Body of pancreas (tissue), 4 donors: ENCODE data around the gene PLA2G4E. TPM values are rescaled to one million over a fixed set of nuclear protein-coding genes. Genes with fewer than 3 reads are reported as not detected.

Experiments
- ATAC-seq: fragments of 150-250 bp; one replicate; pipeline ENCODE4 v1.9.1; 2016
- DNase-seq, 4 donors: peaks; one replicate each; pipeline ENCODE4 v3.0.0-alpha.2; 2019
- H3K27ac ChIP-seq, 4 donors: fragments of 200-600 bp; sonication (generic); 1 replicate in 3 of 4; 2 replicates in 1 of 4; pipeline versions ENCODE4 v1.5.1 to v1.6.1; 2016 to 2019; ENCODE audit warnings: mild to moderate bottlenecking in 1 of 4, mixed read lengths in 1 of 4, moderate library complexity in 1 of 4
- H3K27me3 ChIP-seq, 2 donors: fragments of 200-600 bp; sonication (generic); one replicate each; pipeline ENCODE4 v1.6.0; 2016; ENCODE audit warnings: mild to moderate bottlenecking in 1 of 2
- H3K36me3 ChIP-seq, 2 donors: fragments of 200-600 bp; sonication (generic); replicated peaks in 1 of 2; 2 replicates each; pipeline ENCODE4 v1.5.1; 2016; ENCODE audit warnings: low read depth in 2 of 2; ENCODE audit not compliant: insufficient read depth in 1 of 2
- H3K4me1 ChIP-seq: fragments of 200-600 bp; sonication (generic); one replicate; pipeline ENCODE4 v1.6.0; 2016
- H3K4me3 ChIP-seq, 2 donors: fragments of 200-600 bp; sonication (generic); 1 replicate in 1 of 2; 2 replicates in 1 of 2; pipeline ENCODE4 v1.5.1; 2016 to 2019
- H3K9me3 ChIP-seq, 3 donors: fragments of 200-600 bp; sonication (generic); 1 replicate in 2 of 3; 2 replicates in 1 of 3; pipeline ENCODE4 v1.5.1; 2016
- CTCF ChIP-seq, 7 experiments: fragments of 450-650 bp in 4 of 7; fragments of 200-600 bp in 3 of 7; sonication (generic) in 3 of 7; IDR thresholded peaks; one replicate each; pipeline ENCODE4 v1.5.1; 2016 to 2019; ENCODE audit warnings: antibody characterized with exemption in 7 of 7
- POLR2A ChIP-seq, 3 donors: fragments of 450-650 bp; IDR thresholded peaks; one replicate each; pipeline ENCODE4 v1.6.1; 2016; ENCODE audit warnings: antibody characterized with exemption in 3 of 3, mild to moderate bottlenecking in 2 of 3
- WGBS, 2 donors: methylation state at CpG; one replicate each; pipeline ENCODE4 v1.1.5; 2017; 5-methylcytosine and 5-hydroxymethylcytosine counted together
- intact Hi-C: fragments of 100-400 bp; cut with DNase I; formaldehyde crosslinking; loops from one replicate; pipeline ENCODE4 v1.15.1; 2023
- total RNA-seq, 2 donors: library from RNA; depleted of rRNA; stranded (reverse); fragments of >200 nt; gene quantifications; one replicate each; pipeline ENCODE4 v1.1.0, GENCODE V29; 2016

Gene PLA2G4E
- total RNA-seq, 2 donors from 2014 or later: not detected

GRCh38 chr15:42014406-42014805, 6.4 kb downstream of the PLA2G4E start:
- H3K27ac ChIP-seq: no peak overlapping the region
- H3K4me3 ChIP-seq: no peak overlapping the region
- no peaks in the 10 kb centered on the region for H3K36me3 ChIP-seq
- H3K27me3 ChIP-seq: no peaks in the 10 kb centered on the region
- no peak for DNase-seq
- no peaks in the 10 kb centered on the region for H3K9me3 ChIP-seq
- TF ChIP-seq POLR2A (IDR thresholded peaks at IDR 0.05): no peak
- TF ChIP-seq CTCF (IDR thresholded peaks at IDR 0.05): no peak
- intact Hi-C loops: no loop called here
- WGBS, 2 donors: 98 to 100% methylated on average over 4 of the region's 4 CpGs
- peaks cover 10% of the 10 kb centered on the region for H3K4me1 ChIP-seq
- no peak for ATAC-seq

GRCh38 chr15:42012928-42013482, 7.8 kb downstream of the PLA2G4E start:
- DNase-seq: no peak
- Histone ChIP-seq H3K4me1 (peaks cover 10% of the 10 kb centered on the region), H3K27ac (no peak overlapping the region), H3K4me3 (no peak overlapping the region), H3K9me3 (no peaks in the 10 kb centered on the region), H3K27me3 (no peaks in the 10 kb centered on the region), H3K36me3 (no peaks in the 10 kb centered on the region)
- no peak for TF ChIP-seq CTCF (IDR thresholded peaks at IDR 0.05)
- no peak for TF ChIP-seq POLR2A (IDR thresholded peaks at IDR 0.05)
- ATAC-seq: no peak
- 93% methylated on average over 9 to 10 of the region's 10 CpGs for WGBS, 2 donors
- intact Hi-C loops: no loop called here

- peaks cover 10% of the 10 kb centered on the region for H3K4me1 ChIP-seq
- ATAC-seq (peak; percentile 75), DNase-seq (peak; percentile 24 to 63 (median 42))
- H3K27me3 ChIP-seq: no peaks in the 10 kb centered on the region
- intact Hi-C loops: no loop called here
- WGBS, 2 donors: 34 to 49% methylated on average over 2 of the region's 2 CpGs
- peak overlapping the region in 1 of 4 donors; percentile 36 for H3K27ac ChIP-seq
- no peaks in the 10 kb centered on the region for H3K9me3 ChIP-seq
- no peak for TF ChIP-seq POLR2A (IDR thresholded peaks at IDR 0.05)
- TF ChIP-seq CTCF (IDR thresholded peaks at IDR 0.05): no peak
- no peak overlapping the region for H3K4me3 ChIP-seq
- H3K36me3 ChIP-seq: no peaks in the 10 kb centered on the region
These were observed 8.6 kb downstream of the PLA2G4E start for GRCh38 chr15:42012241-42012640.

- no peaks in the 10 kb centered on the region for H3K36me3 ChIP-seq
- WGBS, 2 donors: 86 to 95% methylated on average over 7 of the region's 7 CpGs
- ATAC-seq (no peak), DNase-seq (no peak)
- intact Hi-C loops: no loop called here
- H3K27me3 ChIP-seq: no peaks in the 10 kb centered on the region
- TF ChIP-seq POLR2A (IDR thresholded peaks at IDR 0.05) (no peak), CTCF (IDR thresholded peaks at IDR 0.05) (no peak)
- H3K27ac ChIP-seq: peak overlapping the region in 2 of 4 donors; percentile 43 to 55
- no peaks in the 10 kb centered on the region for H3K9me3 ChIP-seq
- H3K4me3 ChIP-seq: no peak overlapping the region
- H3K4me1 ChIP-seq: peaks cover 10% of the 10 kb centered on the region
These were observed 9.8 kb downstream of the PLA2G4E start for GRCh38 chr15:42011074-42011473.

- no peaks in the 10 kb centered on the region for H3K9me3 ChIP-seq
- WGBS, 2 donors: 23 to 75% methylated on average over 1 of the region's 1 CpG
- peak; percentile 45 for ATAC-seq
These were observed 10.4 kb downstream of the PLA2G4E start for GRCh38 chr15:42010434-42010833.

More at GRCh38 chr15:42010434-42010833, 10.4 kb downstream of the PLA2G4E start:
- Histone ChIP-seq H3K4me3 (no peak overlapping the region), H3K27ac (peak overlapping the region in 2 of 4 donors; percentile 43 to 55), H3K4me1 (peaks cover 10% of the 10 kb centered on the region), H3K27me3 (no peaks in the 10 kb centered on the region), H3K36me3 (no peaks in the 10 kb centered on the region)
- intact Hi-C loops: no loop called here
- no peak for TF ChIP-seq CTCF (IDR thresholded peaks at IDR 0.05)
- no peak for TF ChIP-seq POLR2A (IDR thresholded peaks at IDR 0.05)
- DNase-seq: no peak
